IPS-NIHi7 (cell line): ENCODE data around the gene CKS2.
A peak's percentile ranks its signal among the peaks of the same experiment; 100 is the strongest.
"Not testable (repeated sequence)": the region's sequence is repeated elsewhere in the genome, so short reads cannot be mapped to it uniquely, and the experiment has no call there.

Experiments
- DNase-seq: peaks from one replicate; pipeline ENCODE4 v3.0.0; 2012; ENCODE audit warnings: mixed read lengths; ENCODE audit errors: extremely low spot score

The CKS2 gene

DNA sequence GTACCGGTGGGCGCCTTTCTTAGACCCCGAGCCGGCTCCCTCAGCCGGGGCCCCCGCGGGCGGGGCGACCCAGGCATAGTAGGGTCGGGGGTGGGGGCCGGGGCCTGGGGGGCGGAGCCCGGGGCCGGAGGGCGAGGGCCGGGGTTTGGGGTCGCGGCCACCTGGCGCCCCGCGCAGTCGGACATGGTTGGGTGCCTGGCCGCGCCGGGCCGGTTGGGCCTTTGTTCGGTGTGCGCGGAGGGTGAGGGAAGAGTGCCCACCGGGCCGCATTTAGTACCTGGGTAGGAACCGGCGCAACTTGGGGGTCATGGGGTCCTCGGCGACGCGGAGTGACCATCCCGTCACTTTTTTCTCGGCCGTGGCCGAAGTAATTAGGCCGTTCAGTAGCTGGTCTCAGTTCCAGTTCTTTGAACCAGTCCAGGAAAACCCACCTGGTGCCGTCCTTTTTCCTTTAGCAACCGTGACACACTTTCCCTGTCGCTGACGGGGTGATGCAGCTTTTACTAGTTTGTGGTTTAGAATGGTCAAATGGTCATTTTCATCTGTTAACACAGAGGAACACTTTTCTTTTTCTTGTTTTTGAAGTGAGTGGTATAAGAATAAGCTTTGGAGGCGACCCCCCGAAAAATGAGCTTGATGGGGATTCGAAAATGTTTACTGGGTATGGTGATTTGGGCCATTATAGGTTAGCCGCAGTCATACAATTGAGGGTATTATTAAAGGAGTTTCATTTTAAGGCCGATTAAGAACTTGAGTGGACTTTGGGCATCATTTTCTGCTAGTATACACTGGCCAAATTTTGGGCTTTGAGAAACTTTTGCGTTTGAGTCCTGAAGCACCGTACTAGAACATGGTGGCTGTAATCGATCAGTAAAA lies 589 bp downstream of the CKS2 start:
- peak; percentile 29 for DNase-seq

DNA sequence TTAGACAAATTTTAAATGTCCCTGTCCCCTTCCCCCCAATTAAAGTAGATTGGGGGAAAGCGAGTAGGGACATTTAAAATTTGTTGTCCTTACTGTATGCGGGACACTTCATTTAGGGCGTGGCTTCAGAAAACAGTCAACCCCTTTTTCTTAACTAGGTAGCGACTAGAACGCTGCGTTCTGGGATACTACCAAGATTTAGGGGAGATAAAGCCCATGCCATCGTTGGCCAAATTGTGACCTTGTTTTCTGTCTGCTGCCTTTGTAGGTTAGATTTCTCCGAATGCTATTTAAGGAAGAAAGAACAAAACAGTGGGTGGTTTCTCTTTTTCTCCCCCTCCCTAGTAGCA lies 1.2 kb downstream of the CKS2 start:
- DNase-seq = no peak

DNA sequence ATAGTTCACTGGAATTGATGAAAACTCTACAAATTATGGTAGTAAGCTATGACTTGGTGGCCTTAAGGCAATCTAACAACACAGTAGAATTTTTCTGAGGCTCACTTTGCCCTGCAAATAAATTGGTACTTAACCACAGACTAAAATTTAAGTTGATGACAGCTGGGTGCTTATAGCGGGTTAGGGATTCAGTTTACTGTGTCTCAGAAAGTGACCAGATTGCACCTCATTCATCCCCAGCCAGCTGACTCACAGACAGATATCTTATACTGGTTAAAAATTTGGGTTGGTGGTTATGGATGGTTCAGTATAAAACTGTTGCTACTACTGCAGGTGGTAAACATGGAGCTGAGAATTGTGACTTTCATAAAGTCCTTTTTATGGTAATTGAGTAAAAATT lies 2.8 kb downstream of the CKS2 start:
- DNase-seq = no peak

- no peak for DNase-seq
These were observed 4.0 kb downstream of the CKS2 start for GRCh38 chr9:89314955-89315354.

DNA sequence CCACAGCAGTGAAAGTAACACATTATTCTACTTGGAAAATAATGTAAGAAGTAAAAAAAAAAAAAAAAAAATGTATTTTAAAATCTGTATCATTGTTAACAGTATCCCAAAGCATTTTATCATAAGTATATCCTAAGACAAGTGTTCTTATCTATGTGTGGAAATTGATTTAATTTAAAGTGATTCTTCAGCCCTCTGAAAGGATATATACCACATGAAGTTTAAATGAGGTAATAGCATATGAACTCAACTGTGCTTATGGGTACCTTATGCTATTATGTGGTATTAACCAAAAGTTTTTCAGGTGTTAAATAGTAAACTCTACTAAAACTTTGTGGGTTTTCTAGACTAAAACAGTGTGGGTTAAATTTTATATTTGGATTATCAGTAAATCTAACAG lies 4.5 kb downstream of the CKS2 start:
- DNase-seq = no peak

DNA sequence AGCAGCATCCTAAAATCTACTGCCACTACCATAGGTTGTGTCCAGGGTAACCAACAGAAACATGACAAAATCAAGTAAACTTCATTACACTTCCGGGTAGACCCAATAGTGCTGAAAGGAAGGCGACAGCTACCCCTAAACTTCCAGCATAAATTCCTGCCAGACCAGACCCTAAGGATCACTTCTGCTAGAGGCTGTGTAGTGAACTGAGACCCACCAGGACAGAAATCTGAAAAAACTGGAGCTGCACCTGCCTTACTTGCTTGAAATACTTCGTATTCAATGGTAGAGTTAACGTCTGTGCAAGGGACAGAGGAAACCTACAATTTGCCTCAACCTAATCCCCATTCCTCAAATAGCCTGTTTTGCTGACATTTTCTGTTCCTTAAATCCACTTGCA lies 6.3 kb downstream of the CKS2 start:
- DNase-seq = no peak

GRCh38 chr9:89318123-89319014 lies 7.4 kb downstream of the CKS2 start, which contains the start of gene SECISBP2:
Gene SECISBP2, plus strand, starts transcription at chr9:89318500. Its CDS starts 77 bp downstream, at chr9:89318577.
- DNase-seq = peak; percentile 93

DNA sequence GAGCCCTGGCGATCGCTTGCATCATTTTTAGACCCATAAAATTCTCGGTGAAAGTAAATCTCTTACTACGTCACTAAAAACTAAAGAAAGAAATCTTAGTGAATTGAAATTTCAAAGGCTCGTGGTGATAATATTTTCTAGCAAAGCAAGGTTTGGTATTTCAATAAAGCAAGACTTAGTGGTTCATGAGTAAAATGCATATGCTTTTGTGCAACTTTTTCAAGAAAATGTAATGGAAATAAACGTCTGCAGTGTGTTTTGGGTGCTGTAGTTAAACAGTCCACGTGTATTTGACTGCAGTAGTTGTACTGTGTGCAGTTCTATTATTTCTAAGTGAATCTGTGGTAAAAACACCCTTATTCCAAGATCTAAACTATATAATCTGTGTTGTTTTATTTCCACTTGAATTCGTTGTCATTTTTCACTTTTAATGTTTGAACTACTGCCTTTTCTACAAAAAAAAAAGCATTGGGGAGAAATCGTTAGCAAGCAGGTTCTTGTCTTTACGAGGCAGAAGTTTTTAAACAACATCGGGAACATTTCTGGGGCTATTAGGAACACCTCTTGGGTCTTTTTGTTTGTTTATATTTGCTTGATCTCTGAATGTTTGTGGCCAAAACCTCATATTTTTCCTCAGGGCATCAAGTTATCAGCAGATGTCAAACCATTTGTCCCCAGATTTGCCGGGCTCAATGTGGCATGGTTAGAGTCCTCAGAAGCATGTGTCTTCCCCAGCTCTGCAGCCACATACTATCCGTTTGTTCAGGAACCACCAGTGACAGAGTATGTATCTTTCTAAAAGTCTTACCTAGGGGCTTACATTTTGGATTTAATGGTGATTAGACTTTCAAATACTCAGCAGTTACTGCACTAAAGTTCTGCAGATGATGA lies 8.3 kb downstream of the CKS2 start:
- no peak for DNase-seq

GRCh38 chr9:89323390-89323789 lies 12.4 kb downstream of the CKS2 start:
- no peak for DNase-seq

DNA sequence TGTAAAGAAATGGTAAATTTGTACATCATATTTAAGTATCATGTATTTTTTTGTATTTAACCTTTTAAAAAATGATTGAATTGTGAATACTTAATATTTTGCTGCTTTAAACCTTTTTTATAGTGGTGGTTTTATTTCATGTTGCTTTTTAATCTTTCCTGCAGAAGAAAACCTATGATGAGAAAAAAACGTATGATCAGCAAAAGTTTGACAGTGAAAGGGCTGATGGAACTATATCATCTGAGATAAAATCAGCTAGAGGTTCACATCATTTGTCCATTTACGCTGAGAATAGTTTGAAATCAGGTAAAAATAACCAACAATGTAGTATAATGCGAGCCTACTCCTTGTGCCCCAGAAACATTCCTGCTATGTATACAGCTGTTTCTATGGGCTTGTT lies 14.7 kb downstream of the CKS2 start:
- no peak for DNase-seq

GRCh38 chr9:89328064-89328463 lies 17.1 kb downstream of the CKS2 start:
- DNase-seq = no peak

- DNase-seq = no peak
These were observed 18.9 kb downstream of the CKS2 start for GRCh38 chr9:89329917-89330316.

DNA sequence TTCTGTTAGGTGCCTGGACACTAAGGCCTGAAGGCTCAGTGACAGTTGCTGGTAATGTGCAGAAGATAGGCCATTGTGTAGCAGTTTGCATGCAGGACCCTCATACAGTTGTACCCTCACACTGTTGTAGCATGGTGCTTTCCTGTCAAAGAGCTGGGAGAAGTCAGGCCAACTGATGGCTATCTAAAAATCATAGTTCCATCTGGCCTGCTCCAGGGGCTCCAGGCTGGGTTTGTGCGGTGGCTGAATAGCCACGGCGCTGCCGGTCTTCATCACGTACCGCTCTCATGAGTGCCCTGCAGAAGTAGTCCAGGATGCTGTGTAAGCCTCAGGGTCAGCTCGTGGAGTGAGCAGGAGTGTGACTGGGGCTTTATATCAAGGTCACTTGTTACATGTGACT lies 19.5 kb downstream of the CKS2 start:
- no peak for DNase-seq

DNA sequence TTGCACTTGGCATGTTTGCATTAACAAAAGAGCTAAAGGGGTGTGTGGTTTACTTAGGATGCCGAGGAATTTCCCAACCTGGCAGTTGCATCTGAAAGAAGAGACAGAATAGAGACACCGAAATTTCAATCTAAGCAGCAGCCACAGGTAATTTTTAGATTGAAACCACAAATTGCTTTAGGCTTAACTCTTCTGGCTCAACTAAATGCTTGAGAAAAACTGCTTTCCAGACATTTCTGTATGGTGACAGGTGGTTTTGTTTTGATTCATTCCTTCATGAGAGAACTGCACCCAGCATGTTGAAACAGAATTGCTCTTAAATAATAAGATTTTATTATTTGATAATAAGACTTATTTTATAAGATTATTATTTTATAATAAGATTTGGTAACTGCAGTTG lies 28.8 kb downstream of the CKS2 start:
- DNase-seq = no peak

- DNase-seq = no peak
These were observed 29.3 kb downstream of the CKS2 start for GRCh38 chr9:89340332-89340731.

GRCh38 chr9:89342213-89342612 lies 31.2 kb downstream of the CKS2 start:
- no peak for DNase-seq

DNA sequence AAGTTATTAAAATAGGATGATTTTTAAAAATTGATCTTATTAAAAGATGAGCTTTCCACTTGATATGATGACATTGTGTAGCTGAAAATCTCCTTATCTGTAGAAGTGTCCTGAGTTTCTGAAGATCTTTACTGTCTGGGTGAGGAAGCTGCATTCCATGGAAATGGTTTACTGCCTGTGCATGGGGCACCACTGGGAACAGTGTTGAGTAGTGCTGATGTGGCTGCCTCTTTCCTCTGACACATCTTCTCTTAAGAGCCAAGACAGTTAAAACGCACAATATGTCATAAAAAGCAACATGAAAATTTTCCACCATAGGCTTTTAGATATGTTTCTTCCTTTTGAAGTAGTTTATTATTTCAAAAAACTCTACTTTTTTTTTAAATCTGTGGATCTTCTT lies 32.0 kb downstream of the CKS2 start:
- no peak for DNase-seq

GRCh38 chr9:89343812-89344211 lies 32.8 kb downstream of the CKS2 start:
- DNase-seq = not testable (repeated sequence)

- DNase-seq = no peak
These were observed 34.5 kb downstream of the CKS2 start for GRCh38 chr9:89345476-89345875.

- DNase-seq = no peak
These were observed 35.7 kb downstream of the CKS2 start for GRCh38 chr9:89346696-89347095.

DNA sequence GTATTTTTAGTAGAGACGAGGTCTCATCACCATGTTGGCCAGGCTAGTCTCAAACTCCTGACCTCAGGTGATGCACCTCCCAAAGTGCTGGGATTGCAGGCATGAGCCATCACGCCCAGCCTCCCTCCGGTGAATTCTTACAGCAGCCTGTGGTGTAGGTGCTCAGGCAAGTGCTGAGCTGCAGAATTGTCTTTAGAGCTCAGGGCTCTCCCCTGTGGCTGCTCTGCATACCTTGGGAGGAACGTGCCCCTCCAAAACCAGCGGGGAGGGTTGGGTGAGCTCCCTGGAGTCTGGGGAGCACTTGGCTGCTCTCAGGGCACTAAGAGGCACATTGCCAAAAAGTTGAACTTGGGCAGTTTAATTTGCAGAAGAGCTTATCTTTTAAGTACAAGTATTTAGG lies 36.7 kb downstream of the CKS2 start:
- no peak for DNase-seq

GRCh38 chr9:89349607-89350006 lies 38.6 kb downstream of the CKS2 start:
- DNase-seq = no peak
